Endothelial cell of umbilical vein (primary cell): ENCODE results near the gene LMF1. TPM values are rescaled to one million over a fixed set of nuclear protein-coding genes. Genes with fewer than 3 reads are reported as not detected.

Source experiments
- BruUV-seq: library from RNA; stranded (reverse); fragments of 400-500 nt; replicated peaks from 2 replicates; lab custom pipeline; 2021; lab: Mats Ljungman, UMichigan
- CTCF ChIA-PET: fragments of 300-600, 350-600 bp; sonication (Branson Sonifier 250); formaldehyde crosslinking; loops from one replicate; lab custom pipeline; 2021; ENCODE audit warnings: antibody characterized with exemption, inconsistent platforms; lab: Charles Lee
- POLR2A ChIA-PET: fragments of 300-600, 350-600 bp; sonication (Branson Sonifier 250); formaldehyde crosslinking; loops from one replicate; lab custom pipeline; 2021; ENCODE audit warnings: antibody characterized with exemption, inconsistent platforms; lab: Charles Lee
- DNase-seq: peaks from one replicate; pipeline ENCODE4 v3.0.0-alpha.2; 2011; ENCODE audit warnings: low read depth, low spot score
- FAIRE-seq: peaks from 2 replicates; lab custom pipeline; 2011; peaks lifted over from hg19 to GRCh38; lab: Jason Lieb, UNC
- H2AFZ ChIP-seq: 2 replicates; pipeline ENCODE4 v1.6.0; 2012; ENCODE audit warnings: low read depth, low read length, control low read depth, inconsistent platforms
- H3K27ac ChIP-seq: 2 replicates; pipeline ENCODE4 v1.5.1; 2011; ENCODE audit warnings: low read depth, mild to moderate bottlenecking, control low read depth, low read length, moderate library complexity; ENCODE audit not compliant: insufficient read depth
- H3K27me3 ChIP-seq, 2 experiments: 2 replicates each; pipeline versions ENCODE4 v1.6.0 to v1.6.1; 2011; ENCODE audit warnings: low read length in 2 of 2, mixed read lengths in 1 of 2; ENCODE audit not compliant: control insufficient read depth in 2 of 2, insufficient read depth in 2 of 2
- H3K36me3 ChIP-seq, 2 experiments: 2 replicates in 1 of 2; 3 replicates in 1 of 2; pipeline ENCODE4 v1.5.1; 2011; ENCODE audit warnings: low read length in 2 of 2, mild to moderate bottlenecking in 1 of 2, moderate library complexity in 1 of 2; ENCODE audit not compliant: control insufficient read depth in 2 of 2, insufficient read depth in 2 of 2; ENCODE audit errors: extremely low read depth in 1 of 2
- H3K4me1 ChIP-seq: 3 replicates; pipeline ENCODE4 v1.5.1; 2011; ENCODE audit warnings: mild to moderate bottlenecking, low read length; ENCODE audit not compliant: control insufficient read depth, insufficient read depth; ENCODE audit errors: extremely low read depth
- H3K4me2 ChIP-seq: 2 replicates; pipeline ENCODE4 v1.6.1; 2011; ENCODE audit warnings: low read length, control low read depth, mixed read lengths; ENCODE audit not compliant: insufficient read depth
- H3K4me3 ChIP-seq, 3 experiments: fragments of 200-600 bp in 1 of 3; sonication (generic), shearing (Covaris generic) in 1 of 3; replicated peaks in 1 of 3; 2 replicates each; pipeline ENCODE4 v1.5.1; 2011 to 2016; ENCODE audit warnings: control low read depth in 3 of 3, low read length in 3 of 3, mild to moderate bottlenecking in 2 of 3, inconsistent platforms in 1 of 3, low read depth in 1 of 3, moderate library complexity in 1 of 3; ENCODE audit not compliant: insufficient read depth in 1 of 3
- H3K79me2 ChIP-seq: 2 replicates; pipeline ENCODE4 v1.6.0; 2012; ENCODE audit warnings: low read length, inconsistent platforms; ENCODE audit not compliant: control insufficient read depth, insufficient read depth
- H3K9ac ChIP-seq: replicated peaks from 2 replicates; pipeline ENCODE3; 2011; ENCODE audit warnings: low read length, control low read depth; ENCODE audit not compliant: insufficient read depth; ENCODE audit errors: extremely low read depth
- H3K9me1 ChIP-seq: replicated peaks from 3 replicates; pipeline ENCODE4 v1.6.0; 2011; ENCODE audit warnings: mild to moderate bottlenecking, low read length; ENCODE audit not compliant: control insufficient read depth, insufficient read depth; ENCODE audit errors: extremely low read depth
- H3K9me3 ChIP-seq: replicated peaks from 2 replicates; pipeline ENCODE4 v1.5.1; 2012; ENCODE audit warnings: low read length, inconsistent platforms; ENCODE audit not compliant: control insufficient read depth, insufficient read depth
- H4K20me1 ChIP-seq: replicated peaks from 2 replicates; pipeline ENCODE3; 2011; ENCODE audit warnings: mild to moderate bottlenecking, low read length; ENCODE audit not compliant: control insufficient read depth, insufficient read depth; ENCODE audit errors: extremely low read depth
- EZH2 ChIP-seq: IDR thresholded peaks from 2 replicates; pipeline ENCODE4 v1.6.1; 2012; ENCODE audit warnings: borderline replicate concordance, low read depth, mild to moderate bottlenecking, moderate library complexity, low read length, inconsistent platforms; ENCODE audit not compliant: severe bottlenecking
- FOS ChIP-seq: IDR thresholded peaks from 2 replicates; pipeline ENCODE4 v1.6.1; 2011; ENCODE audit warnings: mild to moderate bottlenecking, low read length, moderate library complexity, borderline replicate concordance; ENCODE audit not compliant: insufficient read depth
- GATA2 ChIP-seq: IDR thresholded peaks from 2 replicates; pipeline ENCODE4 v1.7.0; 2011; ENCODE audit warnings: low read depth, mild to moderate bottlenecking, moderate library complexity, mixed read lengths, low read length; ENCODE audit not compliant: insufficient read length, insufficient read depth
- JUN ChIP-seq: IDR thresholded peaks from 2 replicates; pipeline ENCODE4 v1.6.1; 2011; ENCODE audit warnings: borderline replicate concordance, low read depth; ENCODE audit not compliant: insufficient read length, insufficient read depth
- MYC ChIP-seq: IDR thresholded peaks from one replicate; pipeline ENCODE4 v1.6.1; 2011; ENCODE audit warnings: mild to moderate bottlenecking, low read depth, low read length
- POLR2A ChIP-seq: IDR thresholded peaks from 2 replicates; pipeline ENCODE4 v1.6.1; 2012; ENCODE audit warnings: low read depth, mild to moderate bottlenecking, control low read depth, low read length
- POLR2AphosphoS5 ChIP-seq: IDR thresholded peaks from 2 replicates; pipeline ENCODE4 v1.6.1; 2012; ENCODE audit warnings: low read depth, mild to moderate bottlenecking, control low read depth, low read length, moderate library complexity; ENCODE audit not compliant: insufficient read depth
- dilution Hi-C: fragments of 300-500 bp; cut with MboI; formaldehyde crosslinking; loops from one replicate; pipeline ENCODE4 v1.15.0; 2019; ENCODE audit warnings: low sequenced_read_pairs; ENCODE audit not compliant: extremely low pct_ligation_motif_present
- intact Hi-C: fragments of 100-400 bp; cut with micrococcal nuclease; formaldehyde crosslinking; loops from one replicate; pipeline ENCODE4 v1.10.0; 2022
- polyA plus RNA-seq, 4 experiments: library from polyadenylated mRNA; depleted of rRNA in 3 of 4; stranded (reverse) in 3 of 4; unstranded in 1 of 4; fragments of >200 nt; gene quantifications; 2 replicates each; pipeline versions ENCODE4 v1.2.1 to v1.2.3, GENCODE V29; 2011 to 2012; ENCODE audit warnings: missing spikeins in 1 of 4
- total RNA-seq: library from RNA; stranded (reverse); gene quantifications from 2 replicates; pipeline ENCODE4 v1.2.3, GENCODE V29; 2021
- TF ChIP-seq, protein P1 (sequence below), 2 donors: IDR thresholded peaks; 1 replicate in 1 of 2; 2 replicates in 1 of 2; pipeline ENCODE4 v1.5.1; 2011; ENCODE audit warnings: low read length in 2 of 2, mild to moderate bottlenecking in 2 of 2, moderate library complexity in 2 of 2, control low read depth in 1 of 2, inconsistent platforms in 1 of 2, low read depth in 1 of 2; ENCODE audit not compliant: insufficient read depth in 1 of 2; ENCODE audit errors: extremely low read depth in 1 of 2
- TF ChIP-seq, protein P2 (sequence below): IDR thresholded peaks from 2 replicates; pipeline ENCODE4 v1.6.1; 2011; ENCODE audit not compliant: insufficient read depth, insufficient read length

The LMF1 gene
- total and polyA plus RNA-seq, 2 donors (not counting 3 experiments of a cell fraction or from before 2014, with no cell fraction given): 17.8 TPM

DNA sequence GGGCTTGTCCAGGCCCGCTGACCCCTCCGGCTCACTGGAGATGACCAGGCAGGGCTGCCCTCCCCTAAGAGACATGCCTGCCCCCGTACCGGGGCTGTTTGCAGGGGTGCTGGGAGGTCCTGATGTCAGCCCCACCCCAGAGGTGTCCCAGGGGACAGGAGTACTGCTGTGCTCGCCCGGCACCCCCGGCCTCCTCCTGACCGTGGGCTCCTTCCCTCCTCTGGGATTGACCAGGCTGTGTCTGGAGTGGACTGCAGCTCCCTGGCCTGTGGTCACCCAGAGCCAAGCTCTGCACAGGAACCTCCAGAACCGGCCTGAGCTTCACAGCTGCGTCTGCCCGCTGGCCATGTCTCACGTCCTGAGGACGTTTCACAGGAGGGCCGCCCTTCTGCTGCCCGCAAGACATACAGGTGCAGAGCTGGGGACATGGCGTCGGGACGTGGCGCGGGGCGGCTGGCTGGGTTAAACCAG is 53.2 kb downstream of the LMF1 start:
- H4K20me1 ChIP-seq: no peaks in the 10 kb centered on the region
- no peak overlapping the region for H3K9ac ChIP-seq
- no TSS peak for BruUV-seq
- H3K4me3 ChIP-seq: no peak overlapping the region
- intact Hi-C loops (no loop called here), dilution Hi-C loops (no loop called here)
- no peaks in the 10 kb centered on the region for H3K9me3 ChIP-seq
- no peak overlapping the region for H3K27ac ChIP-seq
- no peaks in the 10 kb centered on the region for H3K27me3 ChIP-seq
- no peaks in the 10 kb centered on the region for H3K36me3 ChIP-seq
- TF ChIP-seq JUN (no peak), FOS (no peak), POLR2AphosphoS5 (no peak), MYC (no peak), GATA2 (no peak), POLR2A (no peak), EZH2 (no peak)
- TF ChIP-seq, protein P1, sequence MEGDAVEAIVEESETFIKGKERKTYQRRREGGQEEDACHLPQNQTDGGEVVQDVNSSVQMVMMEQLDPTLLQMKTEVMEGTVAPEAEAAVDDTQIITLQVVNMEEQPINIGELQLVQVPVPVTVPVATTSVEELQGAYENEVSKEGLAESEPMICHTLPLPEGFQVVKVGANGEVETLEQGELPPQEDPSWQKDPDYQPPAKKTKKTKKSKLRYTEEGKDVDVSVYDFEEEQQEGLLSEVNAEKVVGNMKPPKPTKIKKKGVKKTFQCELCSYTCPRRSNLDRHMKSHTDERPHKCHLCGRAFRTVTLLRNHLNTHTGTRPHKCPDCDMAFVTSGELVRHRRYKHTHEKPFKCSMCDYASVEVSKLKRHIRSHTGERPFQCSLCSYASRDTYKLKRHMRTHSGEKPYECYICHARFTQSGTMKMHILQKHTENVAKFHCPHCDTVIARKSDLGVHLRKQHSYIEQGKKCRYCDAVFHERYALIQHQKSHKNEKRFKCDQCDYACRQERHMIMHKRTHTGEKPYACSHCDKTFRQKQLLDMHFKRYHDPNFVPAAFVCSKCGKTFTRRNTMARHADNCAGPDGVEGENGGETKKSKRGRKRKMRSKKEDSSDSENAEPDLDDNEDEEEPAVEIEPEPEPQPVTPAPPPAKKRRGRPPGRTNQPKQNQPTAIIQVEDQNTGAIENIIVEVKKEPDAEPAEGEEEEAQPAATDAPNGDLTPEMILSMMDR (IDR thresholded peaks at IDR 0.05; ENCODE audit: extremely low read depth in 1 of 2, insufficient read depth in 1 of 2, low read depth in 1 of 2, low read length in 2 of 2): no peak
- TF ChIP-seq, protein P2, sequence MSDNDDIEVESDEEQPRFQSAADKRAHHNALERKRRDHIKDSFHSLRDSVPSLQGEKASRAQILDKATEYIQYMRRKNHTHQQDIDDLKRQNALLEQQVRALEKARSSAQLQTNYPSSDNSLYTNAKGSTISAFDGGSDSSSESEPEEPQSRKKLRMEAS: no peak
- no peak for FAIRE-seq
- H2AFZ ChIP-seq: no peak overlapping the region
- no peaks in the 10 kb centered on the region for H3K79me2 ChIP-seq
- H3K9me1 ChIP-seq: no peaks in the 10 kb centered on the region
- ChIA-PET POLR2A (no interaction called here), CTCF (no interaction called here)
- H3K4me2 ChIP-seq: no peak overlapping the region
- no peaks in the 10 kb centered on the region for H3K4me1 ChIP-seq
- DNase-seq: no peak
